ENCODE measurements around the gene NTHL1. TPM values are rescaled to one million over a fixed set of nuclear protein-coding genes. Genes with fewer than 3 reads are reported as not detected.

NTHL1 gene
- total RNA-seq, 6 donors from 2014 or later = 17.8 to 43.6 (median 28.8) TPM

DNA sequence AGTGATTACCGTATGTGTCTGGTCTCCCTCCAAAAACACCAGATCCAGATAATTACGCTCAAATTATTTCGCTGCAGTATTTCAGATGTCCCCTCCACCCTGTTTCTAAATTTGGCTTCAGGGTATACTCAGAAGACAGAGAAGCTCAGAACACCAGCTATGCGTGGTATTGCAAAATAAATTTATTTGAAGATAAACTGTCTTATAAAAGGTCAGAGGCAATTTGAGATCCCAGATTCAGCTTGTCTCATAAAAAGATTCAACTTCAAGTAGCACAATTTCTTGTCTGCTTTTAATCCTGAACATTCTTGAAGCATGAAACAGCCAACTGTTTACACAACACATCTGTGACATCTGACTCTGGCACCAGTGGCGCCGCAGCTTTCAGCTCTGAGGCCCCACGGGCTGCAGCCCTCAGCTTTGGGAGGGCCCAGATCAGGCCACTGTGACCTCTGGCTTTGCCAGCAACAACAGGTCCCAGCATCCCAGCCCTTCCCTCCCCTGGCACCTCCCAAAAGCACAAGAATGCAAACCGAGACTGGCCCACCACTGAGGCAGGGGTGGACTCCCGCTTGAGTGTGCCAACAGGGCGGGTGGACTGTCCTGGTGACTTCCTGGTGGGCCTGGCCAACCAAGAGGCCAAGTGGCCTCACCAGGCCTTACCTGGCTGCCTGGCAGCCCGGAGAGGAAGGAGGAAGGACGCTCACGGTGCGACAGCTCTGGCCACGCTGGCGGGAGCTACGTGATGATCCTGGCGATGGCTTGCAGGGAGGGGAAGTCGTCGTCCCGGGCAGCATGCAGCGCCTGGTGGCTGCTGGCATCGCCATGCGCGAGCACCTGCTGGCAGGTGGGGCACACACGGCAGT lies 49.9 kb downstream of the NTHL1 start:
- DNase-seq (peak in 1 of 2 donors; percentile 78), ATAC-seq (ENCODE audit: low FRiP score in 2 of 2) (peak in 1 of 2 donors; percentile 40)
- H3K27ac ChIP-seq = peak overlapping the region in 1 of 4 donors; percentile 48
- TF ChIP-seq POLR2A (IDR thresholded peaks at IDR 0.05) (no peak), POLR2AphosphoS5 (IDR thresholded peaks at IDR 0.05) (no peak)
- WGBS, 2 donors = 90 to 91% methylated on average over 22 to 26 of the region's 26 CpGs
- H3K9me3 ChIP-seq = peaks cover 0 to under 1% (median 0%) of the 10 kb centered on the region in 4 donors
- H3K4me1 ChIP-seq = peaks cover 0 to 2% (median under 1%) of the 10 kb centered on the region in 4 donors
- H3K27me3 ChIP-seq = no peaks in the 10 kb centered on the region
- no peak overlapping the region for H3K4me3 ChIP-seq
- H3K36me3 ChIP-seq = peaks cover 27 to 62% (median 53%) of the 10 kb centered on the region in 4 donors

DNA sequence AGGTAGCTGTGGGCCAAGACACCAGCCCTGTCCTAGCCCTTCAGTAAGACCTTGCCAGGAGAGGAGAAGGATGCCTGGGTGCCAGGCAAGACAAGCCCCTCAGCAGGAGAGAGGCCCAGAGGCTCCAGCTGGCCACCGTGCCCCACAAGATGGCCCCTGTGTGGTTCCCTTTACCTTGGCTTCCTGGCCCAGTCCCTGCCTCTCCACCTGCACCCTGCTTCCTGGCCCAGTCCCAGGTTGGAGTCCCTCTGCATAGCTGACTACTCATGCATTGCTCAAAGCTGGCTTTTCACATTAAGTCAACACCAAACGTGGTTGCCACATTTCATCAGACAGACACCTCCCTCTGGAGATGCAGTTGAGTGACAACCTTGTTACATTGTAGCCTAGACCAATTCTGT lies 53.9 kb downstream of the NTHL1 start:
- Histone ChIP-seq H3K36me3 (peaks cover 6 to 22% (median 14%) of the 10 kb centered on the region in 4 donors), H3K9me3 (peaks cover 0 to 8% (median 2%) of the 10 kb centered on the region in 4 donors), H3K27me3 (peaks cover 0 to 30% (median 21%) of the 10 kb centered on the region in 4 donors), H3K4me1 (peaks cover 26 to 42% (median 29%) of the 10 kb centered on the region in 4 donors), H3K4me3 (no peak overlapping the region), H3K27ac (no peak overlapping the region)
- 57 to 63% methylated on average over 2 of the region's 2 CpGs for WGBS, 2 donors
- DNase-seq = peak; percentile 55 to 57
- no peak for ATAC-seq (ENCODE audit: low FRiP score in 2 of 2)
- TF ChIP-seq POLR2A (IDR thresholded peaks at IDR 0.05) (no peak), CTCF (IDR thresholded peaks at IDR 0.05) (no peak), EP300 (IDR thresholded peaks at IDR 0.05) (no peak), POLR2AphosphoS5 (IDR thresholded peaks at IDR 0.05) (no peak)

DNA sequence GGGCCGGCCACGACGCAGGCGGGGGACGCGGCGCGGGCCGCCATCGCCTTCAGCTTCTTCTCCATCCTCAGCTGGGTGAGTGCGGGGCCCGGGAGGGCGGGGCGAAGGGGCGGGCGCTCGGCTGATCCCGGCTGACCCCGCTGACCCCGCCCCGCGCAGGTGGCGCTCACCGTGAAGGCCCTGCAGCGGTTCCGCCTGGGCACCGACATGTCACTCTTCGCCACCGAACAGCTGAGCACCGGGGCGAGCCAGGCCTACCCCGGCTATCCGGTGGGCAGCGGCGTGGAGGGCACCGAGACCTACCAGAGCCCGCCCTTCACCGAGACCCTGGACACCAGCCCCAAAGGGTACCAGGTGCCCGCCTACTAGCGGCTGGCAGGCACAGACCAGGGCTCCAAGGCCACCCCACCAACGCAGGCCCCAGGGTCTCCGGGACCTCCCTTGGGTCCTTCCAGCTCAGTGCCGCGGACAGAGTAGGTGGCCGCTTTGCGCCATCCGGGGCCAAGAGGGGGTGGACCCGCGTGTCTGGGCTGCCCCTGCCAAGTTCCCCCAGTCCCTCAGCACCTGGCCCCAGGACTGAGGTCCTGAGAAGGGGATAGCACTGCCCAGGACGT lies 54.8 kb downstream of the NTHL1 start:
- H3K27me3 ChIP-seq = peaks cover 0 to 30% (median 21%) of the 10 kb centered on the region in 4 donors
- ATAC-seq (ENCODE audit: low FRiP score in 2 of 2) (no peak), DNase-seq (peak in 1 of 2 donors; percentile 92)
- H3K27ac ChIP-seq = peak overlapping the region in 1 of 4 donors; percentile 58
- peaks cover 26 to 42% (median 29%) of the 10 kb centered on the region in 4 donors for H3K4me1 ChIP-seq
- peak overlapping the region in 3 of 4 donors; percentile 35 to 51 (median 46) for H3K4me3 ChIP-seq
- H3K9me3 ChIP-seq = peaks cover 0 to 8% (median 2%) of the 10 kb centered on the region in 4 donors
- WGBS, 2 donors = 49 to 50% methylated on average over 15 to 50 of the region's 50 CpGs
- no peak for TF ChIP-seq POLR2A (IDR thresholded peaks at IDR 0.05)
- no peak for TF ChIP-seq POLR2AphosphoS5 (IDR thresholded peaks at IDR 0.05)
- TF ChIP-seq CTCF (IDR thresholded peaks at IDR 0.05) = no peak
- no peak for TF ChIP-seq EP300 (IDR thresholded peaks at IDR 0.05)
- peaks cover 0 to 12% (median 5%) of the 10 kb centered on the region in 4 donors for H3K36me3 ChIP-seq

GRCh38 chr16:1991948-1992703 lies 55.5 kb downstream of the NTHL1 start:
- 7 to 9% methylated on average over 12 to 35 of the region's 96 CpGs for WGBS, 2 donors
- H3K4me3 ChIP-seq = peak overlapping the region in 3 of 4 donors; percentile 35 to 51 (median 46)

GRCh38 chr16:1991588-1991947 lies 56.1 kb downstream of the NTHL1 start:
- 20 to 21% methylated on average over 13 to 22 of the region's 22 CpGs for WGBS, 2 donors
- Histone ChIP-seq H3K36me3 (peaks cover 0 to 7% (median 4%) of the 10 kb centered on the region in 4 donors), H3K9me3 (peaks cover 0 to 8% (median 2%) of the 10 kb centered on the region in 4 donors), H3K4me1 (peaks cover 26 to 42% (median 29%) of the 10 kb centered on the region in 4 donors), H3K27ac (peak overlapping the region in 3 of 4 donors; percentile 34 to 58 (median 52)), H3K4me3 (peak overlapping the region in 3 of 4 donors; percentile 35 to 51 (median 46)), H3K27me3 (peaks cover 0 to 30% (median 21%) of the 10 kb centered on the region in 4 donors)
- no peak for TF ChIP-seq EP300 (IDR thresholded peaks at IDR 0.05)
- TF ChIP-seq POLR2AphosphoS5 (IDR thresholded peaks at IDR 0.05) = no peak
- TF ChIP-seq POLR2A (IDR thresholded peaks at IDR 0.05) = no peak
- no peak for TF ChIP-seq CTCF (IDR thresholded peaks at IDR 0.05)
- no peak for DNase-seq
- ATAC-seq (ENCODE audit: low FRiP score in 2 of 2) = no peak

More at GRCh38 chr16:1991948-1992703, 55.5 kb downstream of the NTHL1 start:
- TF ChIP-seq POLR2A (IDR thresholded peaks at IDR 0.05) (peak in 1 of 4 donors; percentile 58), EP300 (IDR thresholded peaks at IDR 0.05) (no peak), POLR2AphosphoS5 (IDR thresholded peaks at IDR 0.05) (peak in 1 of 2 donors; percentile 51)
- H3K4me1 ChIP-seq = peaks cover 26 to 42% (median 29%) of the 10 kb centered on the region in 4 donors
- peak; percentile 87 to 92 for ATAC-seq (ENCODE audit: low FRiP score in 2 of 2)
- peaks cover 0 to 6% (median 4%) of the 10 kb centered on the region in 4 donors for H3K36me3 ChIP-seq
- peaks cover 0 to 30% (median 21%) of the 10 kb centered on the region in 4 donors for H3K27me3 ChIP-seq
- DNase-seq = peak; percentile 94 to 99
- peak overlapping the region in 3 of 4 donors; percentile 34 to 58 (median 52) for H3K27ac ChIP-seq
- H3K9me3 ChIP-seq = peaks cover 0 to 8% (median 2%) of the 10 kb centered on the region in 4 donors
